Mucosa of descending colon (tissue), 3 donors: ENCODE results near the gene SLC7A5. TPM values are rescaled to one million over a fixed set of nuclear protein-coding genes. Genes with fewer than 3 reads are reported as not detected.
"Not testable (repeated sequence)": the region's sequence is repeated elsewhere in the genome, so short reads cannot be mapped to it uniquely, and the experiment has no call there.

Experiments
- ATAC-seq: fragments of 200-7000 bp; cut with Tn5 transposase; one replicate; pipeline ENCODE4 v1.9.1; 2020; ENCODE audit warnings: mild to moderate bottlenecking, moderate library complexity
- DNase-seq, 3 donors: peaks; one replicate each; pipeline ENCODE4 v3.0.0-alpha.2; 2020
- H3K36me3 ChIP-seq: fragments of 200-600 bp; one replicate; pipeline ENCODE4 v1.8.0; 2021; ENCODE audit warnings: low read depth, mild to moderate bottlenecking
- H3K4me1 ChIP-seq: fragments of 200-600 bp; one replicate; pipeline ENCODE4 v1.8.0; 2021; ENCODE audit warnings: low read depth, mild to moderate bottlenecking
- H3K4me3 ChIP-seq: fragments of 200-600 bp; one replicate; pipeline ENCODE4 v1.8.0; 2021; ENCODE audit warnings: mild to moderate bottlenecking
- H3K9me3 ChIP-seq: fragments of 200-600 bp; one replicate; pipeline ENCODE4 v1.8.0; 2021; ENCODE audit warnings: mild to moderate bottlenecking
- CTCF ChIP-seq: fragments of 200-600 bp; IDR thresholded peaks from one replicate; pipeline ENCODE4 v1.8.0; 2022; ENCODE audit warnings: antibody characterized with exemption, mild to moderate bottlenecking
- intact Hi-C, 2 donors: fragments of 100-400 bp; cut with DNase I in 1 of 2; cut with micrococcal nuclease in 1 of 2; formaldehyde crosslinking; loops; one replicate each; pipeline versions ENCODE4 v1.11.0 to v1.11.1; 2022; cut with DNase I, micrococcal nuclease
- total RNA-seq, 3 donors: library from RNA; stranded (reverse); fragmentation: NEBNext Ultra II Directional in 2 of 3; extraction: Animal tissue kit (Norgen Biotek cat#: 25700) in 2 of 3; gene quantifications; one replicate each; pipeline versions ENCODE4 v1.2.1 to v1.2.4, GENCODE V29; 2021 to 2023
- donor health status: DM: no; HTN: no; CAD: no; lungs with moderate emphysema.
- donor health status: DM: no; HTN: no; CAD: no.
- donor health status: DM: no; HTN: yes; CAD: no.

The SLC7A5 gene
- total RNA-seq, 3 donors from 2014 or later = 1.9 to 13.7 (median 8.1) TPM

- intact Hi-C loops, H3K36me3 ChIP-seq, H3K4me3 ChIP-seq, H3K9me3 ChIP-seq, H3K4me1 ChIP-seq: not testable (repeated sequence)
- peak; percentile 92 for ATAC-seq
- peak; percentile 83 for TF ChIP-seq CTCF
- peak; percentile 81 to 83 (median 81) for DNase-seq
Measured at GRCh38 chr16:87909203-87909935, 40.1 kb upstream of the SLC7A5 start.

GRCh38 chr16:87908101-87908500, 38.8 kb upstream of the SLC7A5 start:
- H3K4me3 ChIP-seq, intact Hi-C loops, H3K9me3 ChIP-seq, H3K4me1 ChIP-seq, DNase-seq, H3K36me3 ChIP-seq, ATAC-seq: not testable (repeated sequence)

- H3K9me3 ChIP-seq, H3K4me1 ChIP-seq, H3K36me3 ChIP-seq, ATAC-seq, DNase-seq, H3K4me3 ChIP-seq, intact Hi-C loops: not testable (repeated sequence)
Measured at GRCh38 chr16:87905521-87905920, 36.2 kb upstream of the SLC7A5 start.

GRCh38 chr16:87904963-87905362, 35.7 kb upstream of the SLC7A5 start:
- ATAC-seq, intact Hi-C loops: not testable (repeated sequence)

GRCh38 chr16:87900489-87900888, 31.2 kb upstream of the SLC7A5 start:
- ATAC-seq, H3K36me3 ChIP-seq, DNase-seq, H3K9me3 ChIP-seq, intact Hi-C loops, H3K4me1 ChIP-seq, H3K4me3 ChIP-seq: not testable (repeated sequence)

More at GRCh38 chr16:87904963-87905362, 35.7 kb upstream of the SLC7A5 start:
- not testable (repeated sequence) for H3K36me3 ChIP-seq, H3K4me1 ChIP-seq, H3K9me3 ChIP-seq, H3K4me3 ChIP-seq, DNase-seq

- intact Hi-C loops = no loop called here
- DNase-seq = no peak
Measured at GRCh38 chr16:87897521-87898505, 28.5 kb upstream of the SLC7A5 start.

GRCh38 chr16:87896924-87897520, 27.7 kb upstream of the SLC7A5 start:
- H3K4me3 ChIP-seq, intact Hi-C loops: not testable (repeated sequence)

More at GRCh38 chr16:87897521-87898505, 28.5 kb upstream of the SLC7A5 start:
- H3K9me3 ChIP-seq = no peaks in the 10 kb centered on the region
- ATAC-seq = peak; percentile 50
- TF ChIP-seq CTCF = no peak
- H3K4me1 ChIP-seq = no peaks in the 10 kb centered on the region
- no peak overlapping the region for H3K4me3 ChIP-seq
- H3K36me3 ChIP-seq = no peaks in the 10 kb centered on the region

GRCh38 chr16:87896176-87896890, 27.0 kb upstream of the SLC7A5 start:
- H3K36me3 ChIP-seq, H3K4me3 ChIP-seq, H3K9me3 ChIP-seq, intact Hi-C loops, DNase-seq, H3K4me1 ChIP-seq: not testable (repeated sequence)
- peak; percentile 50 for ATAC-seq

More at GRCh38 chr16:87896924-87897520, 27.7 kb upstream of the SLC7A5 start:
- not testable (repeated sequence) for H3K4me1 ChIP-seq, H3K9me3 ChIP-seq, DNase-seq, ATAC-seq, H3K36me3 ChIP-seq
